ENCODE data around the gene CHRM3.
A peak's percentile ranks its signal among the peaks of the same experiment; 100 is the strongest.
"Not testable (repeated sequence)": the region's sequence is repeated elsewhere in the genome, so short reads cannot be mapped to it uniquely, and the experiment has no call there.

Gene CHRM3

GRCh38 chr1:239386453-239387303 is at the start of gene CHRM3:
Gene CHRM3 (plus strand): TSS chr1:239386568. CDS start chr1:239907452, 520,884 bp downstream.
- H3K4me3 ChIP-seq (ENCODE audit: low read length), result peak within 1 kb of the TSS; percentile 30
- no peak for TF ChIP-seq ZNF274 (IDR thresholded peaks at IDR 0.05; ENCODE audit: low read depth, low read length)

- H3K4me3 ChIP-seq (ENCODE audit: low read length), result no peak overlapping the region
- no peak for TF ChIP-seq ZNF274 (IDR thresholded peaks at IDR 0.05; ENCODE audit: low read depth, low read length)
These were observed 48.5 kb upstream of the CHRM3 start for GRCh38 chr1:239337799-239338430.

GRCh38 chr1:239347776-239348175 is 38.6 kb upstream of the CHRM3 start:
- H3K4me3 ChIP-seq (ENCODE audit: low read length), result no peak overlapping the region
- TF ChIP-seq ZNF274 (IDR thresholded peaks at IDR 0.05; ENCODE audit: low read depth, low read length), result no peak

GRCh38 chr1:239348635-239349353 is 37.6 kb upstream of the CHRM3 start:
- no peak for TF ChIP-seq ZNF274 (IDR thresholded peaks at IDR 0.05; ENCODE audit: low read depth, low read length)
- H3K4me3 ChIP-seq (ENCODE audit: low read length), result no peak overlapping the region

- H3K4me3 ChIP-seq (ENCODE audit: low read length), result no peak overlapping the region
- TF ChIP-seq ZNF274 (IDR thresholded peaks at IDR 0.05; ENCODE audit: low read depth, low read length), result no peak
These were observed 36.7 kb upstream of the CHRM3 start for GRCh38 chr1:239349699-239350098.

- no peak overlapping the region for H3K4me3 ChIP-seq (ENCODE audit: low read length)
- TF ChIP-seq ZNF274 (IDR thresholded peaks at IDR 0.05; ENCODE audit: low read depth, low read length), result no peak
These were observed 32.8 kb upstream of the CHRM3 start for GRCh38 chr1:239353536-239353935.

- no peak for TF ChIP-seq ZNF274 (IDR thresholded peaks at IDR 0.05; ENCODE audit: low read depth, low read length)
- H3K4me3 ChIP-seq (ENCODE audit: low read length), result no peak overlapping the region
These were observed 32.1 kb upstream of the CHRM3 start for GRCh38 chr1:239354231-239354630.

- no peak for TF ChIP-seq ZNF274 (IDR thresholded peaks at IDR 0.05; ENCODE audit: low read depth, low read length)
- H3K4me3 ChIP-seq (ENCODE audit: low read length), result no peak overlapping the region
These were observed 28.5 kb upstream of the CHRM3 start for GRCh38 chr1:239357867-239358266.

- no peak overlapping the region for H3K4me3 ChIP-seq (ENCODE audit: low read length)
These were observed 25.0 kb upstream of the CHRM3 start for GRCh38 chr1:239361403-239361802.

GRCh38 chr1:239363930-239364329 is 22.4 kb upstream of the CHRM3 start:
- TF ChIP-seq ZNF274 (IDR thresholded peaks at IDR 0.05; ENCODE audit: low read depth, low read length), result no peak
- H3K4me3 ChIP-seq (ENCODE audit: low read length), result no peak overlapping the region

More at GRCh38 chr1:239361403-239361802, 25.0 kb upstream of the CHRM3 start:
- TF ChIP-seq ZNF274 (IDR thresholded peaks at IDR 0.05; ENCODE audit: low read depth, low read length), result no peak

GRCh38 chr1:239367196-239367810 is 19.1 kb upstream of the CHRM3 start:
- TF ChIP-seq ZNF274 (IDR thresholded peaks at IDR 0.05; ENCODE audit: low read depth, low read length), result no peak
- no peak overlapping the region for H3K4me3 ChIP-seq (ENCODE audit: low read length)

GRCh38 chr1:239368436-239369109 is 17.8 kb upstream of the CHRM3 start:
- no peak for TF ChIP-seq ZNF274 (IDR thresholded peaks at IDR 0.05; ENCODE audit: low read depth, low read length)
- no peak overlapping the region for H3K4me3 ChIP-seq (ENCODE audit: low read length)

GRCh38 chr1:239370869-239371268 is 15.5 kb upstream of the CHRM3 start:
- not testable (repeated sequence) for H3K4me3 ChIP-seq (ENCODE audit: low read length)

- no peak for TF ChIP-seq ZNF274 (IDR thresholded peaks at IDR 0.05; ENCODE audit: low read depth, low read length)
- H3K4me3 ChIP-seq (ENCODE audit: low read length), result no peak overlapping the region
These were observed 3.7 kb upstream of the CHRM3 start for GRCh38 chr1:239382666-239383065.
